GM21367 (cell line): Measurements from ENCODE around the gene KRTAP9-3.
"Not testable (repeated sequence)": the region's sequence is repeated elsewhere in the genome, so short reads cannot be mapped to it uniquely, and the experiment has no call there.

Source experiments
- ATAC-seq: cut with Tn5 transposase; IDR thresholded peaks from one replicate; pipeline ENCODE4 v1.9.1; 2021; ENCODE audit not compliant: unreplicated experiment

Gene KRTAP9-3

GRCh38 chr17:41249637-41250240 is 17.5 kb downstream of the KRTAP9-3 start, which contains the start of gene KRTAP9-4:
TSS of gene KRTAP9-4 (plus strand) at chr17:41249687. CDS start at chr17:41249721, 34 bp downstream.
- ATAC-seq, result not testable (repeated sequence)

- no peak for ATAC-seq
Observed at GRCh38 chr17:41251261-41251660, 19.0 kb downstream of the KRTAP9-3 start.

GRCh38 chr17:41254861-41255260 is 22.6 kb downstream of the KRTAP9-3 start:
- ATAC-seq, result no peak

GRCh38 chr17:41255381-41256290 is 23.4 kb downstream of the KRTAP9-3 start, which contains the start of gene KRTAP9-9:
TSS of gene KRTAP9-9 (plus strand) at chr17:41255384.
- ATAC-seq, result not testable (repeated sequence)

- ATAC-seq, result no peak
Observed at GRCh38 chr17:41256291-41256685, 24.0 kb downstream of the KRTAP9-3 start.

- no peak for ATAC-seq
Observed at GRCh38 chr17:41258406-41258805, 26.2 kb downstream of the KRTAP9-3 start.

GRCh38 chr17:41263212-41263611 is 31.0 kb downstream of the KRTAP9-3 start:
- no peak for ATAC-seq

GRCh38 chr17:41264599-41264998 is 32.4 kb downstream of the KRTAP9-3 start:
- ATAC-seq, result no peak

- no peak for ATAC-seq
Observed at GRCh38 chr17:41265078-41265477, 32.8 kb downstream of the KRTAP9-3 start, which contains the start of gene KRTAP9-6. TSS of gene KRTAP9-6 (plus strand) at chr17:41265378. CDS start at chr17:41265378, 0 bp downstream.

- ATAC-seq, result no peak
Observed at GRCh38 chr17:41267711-41268110, 35.5 kb downstream of the KRTAP9-3 start.

GRCh38 chr17:41271323-41271722 is 39.1 kb downstream of the KRTAP9-3 start:
- not testable (repeated sequence) for ATAC-seq

GRCh38 chr17:41271858-41272257 is 39.6 kb downstream of the KRTAP9-3 start:
- no peak for ATAC-seq

GRCh38 chr17:41275648-41276190 is 43.5 kb downstream of the KRTAP9-3 start, which contains the start of gene KRTAP9-7:
TSS of gene KRTAP9-7 (plus strand) at chr17:41275698. CDS start at chr17:41275698, 0 bp downstream.
- not testable (repeated sequence) for ATAC-seq

GRCh38 chr17:41278176-41278955 is 46.1 kb downstream of the KRTAP9-3 start:
- ATAC-seq, result no peak
